Esophagus muscularis mucosa (tissue), 4 donors: ENCODE results near the gene GPRC5D. TPM values are rescaled to one million over a fixed set of nuclear protein-coding genes. Genes with fewer than 3 reads are reported as not detected.

ENCODE experiments used
- DNase-seq: peaks from one replicate; pipeline ENCODE4 v3.0.0-alpha.2; 2017; ENCODE audit errors: extremely low spot score
- H3K27ac ChIP-seq, 4 donors: fragments of 200-600 bp; sonication (generic); replicated peaks in 1 of 4; 1 replicate in 3 of 4; 2 replicates in 1 of 4; pipeline ENCODE4 v1.5.1; 2016 to 2019; ENCODE audit warnings: mild to moderate bottlenecking in 1 of 4
- H3K27me3 ChIP-seq, 4 donors: fragments of 200-600 bp; sonication (generic); one replicate each; pipeline versions ENCODE4 v1.5.1 to v1.6.0; 2016 to 2019
- H3K36me3 ChIP-seq, 4 donors: fragments of 200-600 bp; sonication (generic); one replicate each; pipeline ENCODE4 v1.5.1; 2016 to 2019
- H3K4me1 ChIP-seq, 4 donors: fragments of 200-600 bp; sonication (generic); one replicate each; pipeline ENCODE4 v1.5.1; 2016 to 2019
- H3K4me3 ChIP-seq, 4 donors: fragments of 200-600 bp; sonication (generic); 1 replicate in 2 of 4; 2 replicates in 2 of 4; pipeline ENCODE4 v1.5.1; 2016 to 2019; ENCODE audit warnings: mild to moderate bottlenecking in 4 of 4, moderate library complexity in 1 of 4
- H3K9me3 ChIP-seq, 4 donors: fragments of 200-600 bp; sonication (generic); 1 replicate in 3 of 4; 2 replicates in 1 of 4; pipeline ENCODE4 v1.5.1; 2016 to 2019
- EP300 ChIP-seq: sonication (generic); formaldehyde crosslinking; IDR thresholded peaks from one replicate; pipeline ENCODE4 v1.6.1; 2017; ENCODE audit warnings: antibody characterized with exemption
- POLR2A ChIP-seq: fragments of 450-650 bp; IDR thresholded peaks from one replicate; pipeline ENCODE4 v1.6.1; 2017; ENCODE audit warnings: antibody characterized with exemption, moderate library complexity, mild to moderate bottlenecking, low read depth
- POLR2AphosphoS5 ChIP-seq, 2 donors: sonication (generic); formaldehyde crosslinking; IDR thresholded peaks; one replicate each; pipeline ENCODE4 v1.6.1; 2017; ENCODE audit warnings: antibody characterized with exemption in 2 of 2
- WGBS: methylation state at CpG from one replicate; pipeline ENCODE4 v1.1.5; 2018; 5-methylcytosine and 5-hydroxymethylcytosine counted together
- intact Hi-C: fragments of 100-400 bp; cut with DNase I; formaldehyde crosslinking; loops from one replicate; pipeline ENCODE4 v1.15.1; 2023
- total RNA-seq, 4 donors: library from RNA; depleted of rRNA; stranded (reverse); fragments of >200 nt; gene quantifications; one replicate each; pipeline versions ENCODE4 v1.1.0 to v1.2.1, GENCODE V29; 2016
- TF ChIP-seq, protein P1 (sequence below), 3 experiments: fragments of 200-600 bp in 2 of 3; fragments of 450-650 bp in 1 of 3; sonication (generic) in 2 of 3; IDR thresholded peaks; one replicate each; pipeline ENCODE4 v1.5.1; 2017 to 2019; ENCODE audit warnings: antibody characterized with exemption in 3 of 3, mild to moderate bottlenecking in 2 of 3, moderate library complexity in 1 of 3

GPRC5D gene
- total RNA-seq, 4 donors from 2014 or later: 0.84 TPM; not detected in 3

DNA sequence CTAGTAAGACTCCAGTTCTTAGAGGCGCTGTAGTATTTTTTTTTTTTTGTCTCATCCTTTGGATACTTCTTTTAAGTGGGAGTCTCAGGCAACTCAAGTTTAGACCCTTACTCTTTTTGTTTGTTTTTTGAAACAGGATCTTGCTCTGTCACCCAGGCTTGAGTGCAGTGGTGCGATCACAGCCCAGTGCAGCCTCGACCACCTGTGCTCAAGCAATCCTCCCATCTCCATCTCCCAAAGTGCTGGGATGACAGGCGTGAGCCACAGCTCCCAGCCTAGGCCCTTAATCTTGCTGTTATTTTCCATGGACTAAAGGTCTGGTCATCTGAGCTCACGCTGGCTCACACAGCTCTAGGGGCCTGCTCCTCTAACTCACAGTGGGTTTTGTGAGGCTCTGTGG is 39.3 kb downstream of the GPRC5D start:
- Histone ChIP-seq H3K4me1 (peaks cover 7 to 31% (median 12%) of the 10 kb centered on the region in 4 donors), H3K27me3 (no peaks in the 10 kb centered on the region), H3K27ac (no peak overlapping the region), H3K9me3 (no peaks in the 10 kb centered on the region), H3K36me3 (no peaks in the 10 kb centered on the region), H3K4me3 (no peak overlapping the region)
- intact Hi-C loops: loop anchor here (10.0 kb wide), 1 partner anchor 182 kb away; no protein-coding TSS in a partner anchor
- DNase-seq: no peak
- no peak for TF ChIP-seq EP300
- no peak for TF ChIP-seq POLR2AphosphoS5 (IDR thresholded peaks at IDR 0.05)
- TF ChIP-seq, protein P1, sequence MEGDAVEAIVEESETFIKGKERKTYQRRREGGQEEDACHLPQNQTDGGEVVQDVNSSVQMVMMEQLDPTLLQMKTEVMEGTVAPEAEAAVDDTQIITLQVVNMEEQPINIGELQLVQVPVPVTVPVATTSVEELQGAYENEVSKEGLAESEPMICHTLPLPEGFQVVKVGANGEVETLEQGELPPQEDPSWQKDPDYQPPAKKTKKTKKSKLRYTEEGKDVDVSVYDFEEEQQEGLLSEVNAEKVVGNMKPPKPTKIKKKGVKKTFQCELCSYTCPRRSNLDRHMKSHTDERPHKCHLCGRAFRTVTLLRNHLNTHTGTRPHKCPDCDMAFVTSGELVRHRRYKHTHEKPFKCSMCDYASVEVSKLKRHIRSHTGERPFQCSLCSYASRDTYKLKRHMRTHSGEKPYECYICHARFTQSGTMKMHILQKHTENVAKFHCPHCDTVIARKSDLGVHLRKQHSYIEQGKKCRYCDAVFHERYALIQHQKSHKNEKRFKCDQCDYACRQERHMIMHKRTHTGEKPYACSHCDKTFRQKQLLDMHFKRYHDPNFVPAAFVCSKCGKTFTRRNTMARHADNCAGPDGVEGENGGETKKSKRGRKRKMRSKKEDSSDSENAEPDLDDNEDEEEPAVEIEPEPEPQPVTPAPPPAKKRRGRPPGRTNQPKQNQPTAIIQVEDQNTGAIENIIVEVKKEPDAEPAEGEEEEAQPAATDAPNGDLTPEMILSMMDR (IDR thresholded peaks at IDR 0.05): no peak
- no peak for TF ChIP-seq POLR2A
- WGBS: 98% methylated on average over 5 of the region's 5 CpGs

DNA sequence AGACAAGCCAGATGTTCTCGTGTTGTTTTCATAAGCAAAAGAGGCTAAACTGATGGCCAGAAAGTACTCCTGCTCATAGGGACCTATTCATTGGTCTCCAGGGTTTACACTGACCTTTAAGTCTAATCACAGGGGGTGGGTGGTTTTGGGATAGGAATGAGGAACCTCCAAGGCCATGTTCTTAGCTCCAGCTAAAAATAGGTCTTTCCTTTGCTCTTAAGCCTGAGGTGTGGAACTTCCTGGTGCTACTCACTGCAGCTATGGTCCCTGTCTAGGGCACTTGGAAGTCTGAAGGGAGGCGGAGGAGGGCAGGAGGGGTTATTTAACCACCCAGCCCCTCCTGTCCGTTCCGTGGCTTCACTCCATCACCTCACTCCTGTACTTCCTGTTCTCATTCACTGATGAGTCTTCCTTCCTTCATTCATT is 42.0 kb downstream of the GPRC5D start:
- 55% methylated on average over 4 of the region's 4 CpGs for WGBS
- no peak overlapping the region for H3K4me3 ChIP-seq
- H3K36me3 ChIP-seq: no peaks in the 10 kb centered on the region
- no peaks in the 10 kb centered on the region for H3K9me3 ChIP-seq
- peaks cover 0 to 12% (median 3%) of the 10 kb centered on the region in 4 donors for H3K4me1 ChIP-seq
- intact Hi-C loops: loop anchor here (10.0 kb wide), 1 partner anchor 185 kb away; no protein-coding TSS in a partner anchor
- H3K27ac ChIP-seq: no peak overlapping the region
- no peaks in the 10 kb centered on the region for H3K27me3 ChIP-seq
- TF ChIP-seq POLR2A (no peak), EP300 (no peak), POLR2AphosphoS5 (IDR thresholded peaks at IDR 0.05) (no peak)
- TF ChIP-seq, protein P1 (IDR thresholded peaks at IDR 0.05): no peak
- no peak for DNase-seq

DNA sequence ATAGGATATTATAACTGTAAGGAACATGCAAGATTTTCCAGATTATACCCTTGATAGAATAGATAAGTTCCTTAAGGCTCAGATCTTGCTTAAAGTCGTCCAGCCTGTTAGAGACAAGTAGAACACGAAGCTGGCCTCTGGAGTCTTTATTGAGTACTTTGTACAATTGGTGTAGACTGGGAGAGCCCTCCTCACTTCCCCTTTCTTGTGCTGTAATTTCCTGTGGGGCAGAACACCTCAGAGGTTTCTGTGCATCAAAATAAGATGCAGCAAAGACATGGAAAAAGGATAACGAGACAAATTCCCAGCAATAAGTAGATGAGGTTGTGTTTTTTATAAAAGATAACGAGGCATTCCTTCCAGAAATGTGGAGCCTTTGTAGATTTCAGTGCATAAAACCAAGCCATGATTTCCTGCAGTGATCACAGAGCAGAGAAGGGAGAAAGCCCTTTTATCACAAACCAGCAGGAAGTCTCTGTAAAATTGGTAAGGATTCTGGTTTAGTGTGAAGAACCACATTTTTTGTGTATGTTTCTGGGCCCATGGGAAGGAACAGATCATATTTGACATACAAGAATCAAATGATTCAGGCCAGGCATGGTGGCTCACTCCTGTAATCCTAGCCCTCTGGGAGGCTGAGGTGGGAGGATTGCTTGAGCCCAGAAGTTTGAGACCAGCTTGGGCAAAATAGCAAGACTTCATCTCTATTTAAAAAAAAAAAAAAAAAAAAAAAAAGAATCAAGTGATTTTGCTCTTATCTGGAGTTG is 42.6 kb downstream of the GPRC5D start:
- intact Hi-C loops: no loop called here
- H3K4me1 ChIP-seq: peaks cover 0 to 12% (median 3%) of the 10 kb centered on the region in 4 donors
- H3K4me3 ChIP-seq: no peak overlapping the region
- no peaks in the 10 kb centered on the region for H3K27me3 ChIP-seq
- WGBS: 76% methylated on average over 4 of the region's 4 CpGs
- DNase-seq: no peak
- TF ChIP-seq POLR2A: no peak
- TF ChIP-seq EP300: no peak
- TF ChIP-seq, protein P1 (IDR thresholded peaks at IDR 0.05): no peak
- TF ChIP-seq POLR2AphosphoS5 (IDR thresholded peaks at IDR 0.05): no peak
- no peaks in the 10 kb centered on the region for H3K9me3 ChIP-seq
- no peaks in the 10 kb centered on the region for H3K36me3 ChIP-seq
- H3K27ac ChIP-seq: no peak overlapping the region

DNA sequence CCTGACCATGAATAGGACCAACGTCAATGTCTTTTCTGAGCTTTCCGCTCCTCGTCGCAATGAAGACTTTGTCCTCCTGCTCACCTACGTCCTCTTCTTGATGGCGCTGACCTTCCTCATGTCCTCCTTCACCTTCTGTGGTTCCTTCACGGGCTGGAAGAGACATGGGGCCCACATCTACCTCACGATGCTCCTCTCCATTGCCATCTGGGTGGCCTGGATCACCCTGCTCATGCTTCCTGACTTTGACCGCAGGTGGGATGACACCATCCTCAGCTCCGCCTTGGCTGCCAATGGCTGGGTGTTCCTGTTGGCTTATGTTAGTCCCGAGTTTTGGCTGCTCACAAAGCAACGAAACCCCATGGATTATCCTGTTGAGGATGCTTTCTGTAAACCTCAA is 43.3 kb downstream of the GPRC5D start:
- Histone ChIP-seq H3K27ac (no peak overlapping the region), H3K4me3 (no peak overlapping the region), H3K36me3 (no peaks in the 10 kb centered on the region), H3K27me3 (no peaks in the 10 kb centered on the region), H3K4me1 (peaks cover 0 to 12% (median 3%) of the 10 kb centered on the region in 4 donors), H3K9me3 (no peaks in the 10 kb centered on the region)
- TF ChIP-seq EP300 (no peak), POLR2AphosphoS5 (IDR thresholded peaks at IDR 0.05) (no peak), POLR2A (no peak)
- TF ChIP-seq, protein P1 (IDR thresholded peaks at IDR 0.05): no peak
- 94% methylated on average over 12 of the region's 12 CpGs for WGBS
- intact Hi-C loops: no loop called here
- DNase-seq: no peak
